ENCODE data around the gene CDK1.
"Not testable (repeated sequence)": the region's sequence is repeated elsewhere in the genome, so short reads cannot be mapped to it uniquely, and the experiment has no call there.

The CDK1 gene

GRCh38 chr10:60834401-60834800 is 56.1 kb downstream of the CDK1 start:
- Histone ChIP-seq H3K9me3 (ENCODE audit: control insufficient read depth, low read length) (no peaks in the 10 kb centered on the region), H3K4me1 (ENCODE audit: control insufficient read depth, insufficient read depth, low read length) (no peaks in the 10 kb centered on the region), H3K36me3 (ENCODE audit: control insufficient read depth, insufficient read depth, low read length, severe bottlenecking) (no peaks in the 10 kb centered on the region), H3K27me3 (replicated peaks; ENCODE audit: control insufficient read depth, insufficient read depth, low read length) (no peaks in the 10 kb centered on the region), H3K9ac (ENCODE audit: low read length) (no peak overlapping the region), H3K4me3 (ENCODE audit: low read length) (no peak overlapping the region)
- DNase-seq (ENCODE audit: low read depth): no peak

- Histone ChIP-seq H3K4me3 (ENCODE audit: low read length) (no peak overlapping the region), H3K9me3 (ENCODE audit: control insufficient read depth, low read length) (no peaks in the 10 kb centered on the region), H3K36me3 (ENCODE audit: control insufficient read depth, insufficient read depth, low read length, severe bottlenecking) (no peaks in the 10 kb centered on the region), H3K9ac (ENCODE audit: low read length) (no peak overlapping the region), H3K4me1 (ENCODE audit: control insufficient read depth, insufficient read depth, low read length) (no peaks in the 10 kb centered on the region), H3K27me3 (replicated peaks; ENCODE audit: control insufficient read depth, insufficient read depth, low read length) (no peaks in the 10 kb centered on the region)
- no peak for DNase-seq (ENCODE audit: low read depth)
These were observed 56.8 kb downstream of the CDK1 start for GRCh38 chr10:60835049-60835448.

- DNase-seq (ENCODE audit: low read depth); H3K27me3 ChIP-seq (replicated peaks; ENCODE audit: control insufficient read depth, insufficient read depth, low read length); H3K4me1 ChIP-seq (ENCODE audit: control insufficient read depth, insufficient read depth, low read length); H3K9me3 ChIP-seq (ENCODE audit: control insufficient read depth, low read length); H3K4me3 ChIP-seq (ENCODE audit: low read length); H3K9ac ChIP-seq (ENCODE audit: low read length); H3K36me3 ChIP-seq (ENCODE audit: control insufficient read depth, insufficient read depth, low read length, severe bottlenecking): not testable (repeated sequence)
These were observed 62.9 kb downstream of the CDK1 start for GRCh38 chr10:60841227-60841626.

- H3K9ac ChIP-seq (ENCODE audit: low read length): no peak overlapping the region
- no peak overlapping the region for H3K4me3 ChIP-seq (ENCODE audit: low read length)
- DNase-seq (ENCODE audit: low read depth): no peak
- H3K9me3 ChIP-seq (ENCODE audit: control insufficient read depth, low read length): no peaks in the 10 kb centered on the region
- H3K4me1 ChIP-seq (ENCODE audit: control insufficient read depth, insufficient read depth, low read length): no peaks in the 10 kb centered on the region
- H3K36me3 ChIP-seq (ENCODE audit: control insufficient read depth, insufficient read depth, low read length, severe bottlenecking): no peaks in the 10 kb centered on the region
- no peaks in the 10 kb centered on the region for H3K27me3 ChIP-seq (replicated peaks; ENCODE audit: control insufficient read depth, insufficient read depth, low read length)
These were observed 64.4 kb downstream of the CDK1 start for GRCh38 chr10:60842694-60843093.

Data from adipocyte (in vitro differentiated cells).